GM21360 (cell line): Measurements from ENCODE around the gene HLA-DQB1.
"Not testable (repeated sequence)": the region's sequence is repeated elsewhere in the genome, so short reads cannot be mapped to it uniquely, and the experiment has no call there.

Experiments used
- ATAC-seq: cut with Tn5 transposase; IDR thresholded peaks from one replicate; pipeline ENCODE4 v1.9.1; 2021; ENCODE audit warnings: mild to moderate bottlenecking, moderate library complexity; ENCODE audit not compliant: unreplicated experiment

Gene HLA-DQB1

DNA sequence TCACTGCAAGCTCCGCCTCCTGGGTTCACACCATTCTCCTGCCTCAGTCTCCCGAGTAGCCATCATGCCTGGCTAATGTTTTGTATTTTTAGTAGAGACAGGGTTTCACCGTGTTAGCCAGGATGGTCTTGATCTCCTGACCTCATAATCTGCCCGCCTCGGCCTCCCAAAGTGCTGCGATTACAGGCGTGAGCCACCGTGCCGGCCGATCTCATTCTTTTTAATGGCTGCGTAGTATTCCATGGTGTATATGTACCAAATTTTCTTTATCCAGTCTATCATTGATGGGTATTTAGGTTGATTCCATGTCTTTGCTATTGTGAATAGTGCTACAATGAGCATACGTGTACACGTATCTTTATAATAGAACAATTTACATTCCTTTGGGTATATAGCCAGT is 36.7 kb downstream of the HLA-DQB1 start:
- ATAC-seq = not testable (repeated sequence)

- no peak for ATAC-seq
Observed at GRCh38 chr6:32627831-32628230, 38.6 kb downstream of the HLA-DQB1 start.

DNA sequence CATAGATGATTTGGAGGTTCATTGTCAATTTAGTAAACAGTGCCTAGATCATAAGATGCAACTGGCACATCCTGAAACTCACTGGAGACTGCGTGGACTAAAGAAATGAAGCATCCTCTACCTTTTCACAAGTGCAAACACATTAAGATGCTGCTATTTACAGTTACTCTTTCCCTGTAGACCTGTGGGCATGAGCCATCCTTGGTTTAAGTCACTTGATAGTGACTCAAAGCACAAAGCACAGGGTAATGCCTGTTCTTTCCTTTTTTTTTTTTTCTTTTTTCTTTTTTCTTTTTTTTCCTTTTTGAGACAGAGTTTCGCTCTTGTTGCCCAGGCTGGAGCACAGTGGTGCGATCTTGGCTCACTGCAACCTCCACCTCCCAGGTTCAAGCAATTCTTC is 39.2 kb downstream of the HLA-DQB1 start:
- no peak for ATAC-seq

- ATAC-seq = no peak
Observed at GRCh38 chr6:32625137-32625536, 41.3 kb downstream of the HLA-DQB1 start.

- no peak for ATAC-seq
Observed at GRCh38 chr6:32624565-32624964, 41.9 kb downstream of the HLA-DQB1 start.

DNA sequence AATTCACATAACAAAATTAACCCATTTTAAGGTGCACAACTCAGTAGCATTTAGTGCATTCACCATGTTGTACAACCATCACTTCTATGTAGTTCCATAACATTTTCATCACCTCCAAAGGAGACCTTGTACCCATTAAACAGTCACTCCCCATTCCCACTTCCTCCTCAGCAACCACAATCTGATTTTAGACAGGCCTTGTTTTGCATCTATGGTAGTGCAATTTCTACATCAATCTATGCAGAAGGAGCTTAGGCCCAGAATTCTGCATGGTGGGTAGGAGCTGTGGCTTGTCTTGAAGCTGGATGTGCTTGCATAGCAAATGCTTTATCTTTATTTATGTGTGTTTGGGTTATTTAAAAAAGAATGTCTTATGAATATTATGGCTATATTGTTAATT is 42.8 kb downstream of the HLA-DQB1 start:
- ATAC-seq = no peak

DNA sequence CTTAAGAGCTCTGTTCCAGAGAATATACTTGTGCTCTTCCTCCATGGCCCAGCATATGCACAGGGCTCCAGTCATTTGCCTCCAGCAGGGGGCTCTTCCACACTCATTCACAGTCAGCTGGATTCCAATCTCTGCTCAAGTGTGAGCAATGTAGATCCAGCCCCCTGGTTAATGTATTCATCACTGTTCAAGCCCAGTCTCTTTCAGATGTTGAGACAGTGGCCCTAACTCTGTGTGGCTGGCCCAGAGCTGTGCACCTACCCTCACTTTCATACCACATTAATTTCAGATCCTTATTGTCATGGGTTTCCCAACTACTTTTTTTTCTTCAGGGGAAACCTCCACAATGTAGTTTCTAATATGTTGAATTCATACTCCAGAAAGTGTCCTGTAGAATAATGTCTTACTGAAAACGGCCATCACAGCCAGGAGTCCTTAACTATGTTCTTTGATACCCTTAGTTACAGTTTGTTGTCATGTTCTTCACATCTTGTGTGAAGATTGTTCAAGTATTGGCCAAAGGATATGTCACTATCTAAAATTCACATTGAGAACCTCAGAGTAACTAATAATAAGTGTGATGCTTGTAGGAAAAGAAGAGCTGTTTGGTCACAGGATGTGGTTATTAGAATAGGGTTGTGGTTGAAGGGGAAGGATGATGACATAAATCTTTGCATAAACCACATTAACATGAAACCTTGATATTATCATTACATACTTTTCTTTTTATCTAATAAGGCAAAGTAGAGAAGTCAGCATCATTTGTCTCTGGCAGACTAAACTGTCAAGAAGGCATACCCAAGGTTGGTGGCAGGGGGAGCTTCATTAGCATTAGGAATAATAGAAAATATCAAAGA is 43.7 kb downstream of the HLA-DQB1 start:
- ATAC-seq = peak; percentile 53

- no peak for ATAC-seq
Observed at GRCh38 chr6:32621372-32621771, 45.1 kb downstream of the HLA-DQB1 start.

DNA sequence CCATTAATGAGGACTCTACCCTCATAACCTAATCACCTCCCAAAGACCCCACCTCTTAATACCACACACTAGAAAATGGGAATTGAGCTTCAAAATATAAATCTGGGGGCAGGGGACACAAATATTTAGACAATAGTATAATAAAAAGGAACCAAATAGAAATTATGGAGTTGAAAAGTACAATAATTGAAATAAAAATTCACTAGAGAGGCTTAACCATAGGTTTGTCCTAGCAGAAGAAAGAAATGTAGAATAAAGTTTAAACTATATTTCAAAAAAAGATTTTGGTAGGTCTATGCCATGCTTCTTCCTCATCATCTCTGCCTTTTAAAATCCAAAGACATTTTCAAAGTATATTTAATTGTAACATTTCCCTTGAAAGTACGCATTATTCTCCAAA is 48.7 kb downstream of the HLA-DQB1 start:
- ATAC-seq = no peak

GRCh38 chr6:32615885-32616532 is 50.4 kb downstream of the HLA-DQB1 start:
- ATAC-seq = no peak

DNA sequence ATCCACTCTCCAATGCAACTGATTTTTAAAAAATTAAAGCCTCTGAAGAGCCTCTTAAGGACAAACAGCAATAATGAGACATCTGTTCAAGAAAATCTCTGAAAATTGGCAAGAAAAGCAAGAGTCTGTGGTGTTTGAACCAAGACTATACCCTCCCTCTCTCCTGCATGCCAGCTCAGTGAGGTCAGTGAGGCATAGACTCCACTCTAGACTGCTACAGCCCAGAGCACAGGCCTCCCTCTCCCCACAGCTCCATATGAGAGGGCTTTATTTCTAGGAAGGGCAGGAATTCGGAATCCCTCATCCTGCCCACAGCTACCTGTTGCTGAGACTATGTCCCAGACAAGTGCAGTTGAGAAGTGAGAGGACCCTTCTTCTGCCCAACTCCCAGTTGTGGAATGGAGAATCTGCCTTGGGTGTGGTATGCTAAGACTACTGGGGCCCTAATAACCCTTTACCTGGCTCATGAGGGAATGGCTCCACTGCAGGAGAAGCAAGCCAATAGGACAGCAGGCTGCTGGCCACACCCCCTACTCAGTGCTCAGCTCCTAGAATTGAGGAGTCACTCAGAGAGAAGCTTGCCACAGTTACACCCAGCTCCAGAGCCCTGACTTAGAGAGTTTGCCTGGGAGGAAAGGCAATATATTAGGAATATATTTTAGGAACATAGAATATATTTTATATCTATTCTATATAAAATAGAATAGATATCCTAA is 51.9 kb downstream of the HLA-DQB1 start:
- no peak for ATAC-seq

DNA sequence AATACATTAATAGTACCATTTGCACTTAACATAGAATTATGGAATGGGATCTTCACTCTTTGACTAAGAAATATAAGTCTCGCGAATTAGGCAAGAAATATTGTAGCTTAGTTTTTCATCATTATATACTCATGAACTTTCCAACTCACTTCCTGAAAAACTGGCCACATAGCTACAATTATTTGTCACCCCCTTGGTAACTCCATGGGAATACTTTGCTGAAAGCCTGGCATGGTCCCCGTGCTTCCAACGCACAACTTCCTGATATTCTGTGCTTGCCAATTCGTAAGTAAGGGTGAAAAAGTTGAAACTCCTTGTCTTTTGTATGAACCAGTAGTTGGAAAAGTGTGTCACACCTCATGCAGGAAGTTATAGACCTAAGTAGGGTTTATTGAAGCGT is 53.0 kb downstream of the HLA-DQB1 start:
- no peak for ATAC-seq

GRCh38 chr6:32610682-32611296 is 55.7 kb downstream of the HLA-DQB1 start:
- no peak for ATAC-seq

GRCh38 chr6:32609731-32610640 is 56.5 kb downstream of the HLA-DQB1 start:
- ATAC-seq = peak; percentile 89
